IgD-negative memory B cell (primary cell): ENCODE measurements around the gene ZKSCAN4. TPM values are rescaled to one million over a fixed set of nuclear protein-coding genes. Genes with fewer than 3 reads are reported as not detected.
A peak's percentile ranks its signal among the peaks of the same experiment; 100 is the strongest.

Source experiments
- H3K27ac Mint-ChIP-seq, 3 donors: one replicate each; pipeline ENCODE4 v1.8.0; 2020 to 2022; ENCODE audit warnings: mild to moderate bottlenecking in 3 of 3, mixed read lengths in 3 of 3, moderate library complexity in 1 of 3
- H3K27me3 Mint-ChIP-seq: one replicate; pipeline ENCODE4 v1.8.0; 2021; ENCODE audit warnings: mixed read lengths
- H3K36me3 Mint-ChIP-seq: one replicate; pipeline ENCODE4 v1.8.0; 2020; ENCODE audit warnings: mild to moderate bottlenecking, mixed read lengths
- H3K4me1 Mint-ChIP-seq, 3 donors: one replicate each; pipeline ENCODE4 v1.8.0; 2020 to 2022; ENCODE audit warnings: mixed read lengths in 3 of 3, mild to moderate bottlenecking in 1 of 3
- H3K4me3 Mint-ChIP-seq, 4 donors: one replicate each; pipeline ENCODE4 v1.8.0; 2020 to 2022; ENCODE audit warnings: mild to moderate bottlenecking in 4 of 4, mixed read lengths in 4 of 4, moderate library complexity in 3 of 4
- H3K9me3 Mint-ChIP-seq, 3 donors: one replicate each; pipeline ENCODE4 v1.8.0; 2020 to 2021; ENCODE audit warnings: mixed read lengths in 3 of 3, mild to moderate bottlenecking in 1 of 3
- polyA plus RNA-seq: library from polyadenylated mRNA; unstranded; fragments of 300-500 nt; fragmentation: Illumina TruSeq; gene quantifications from one replicate; pipeline ENCODE4 v1.2.3, GENCODE V29; 2021

Gene ZKSCAN4
- polyA plus RNA-seq: 3.4 TPM

DNA sequence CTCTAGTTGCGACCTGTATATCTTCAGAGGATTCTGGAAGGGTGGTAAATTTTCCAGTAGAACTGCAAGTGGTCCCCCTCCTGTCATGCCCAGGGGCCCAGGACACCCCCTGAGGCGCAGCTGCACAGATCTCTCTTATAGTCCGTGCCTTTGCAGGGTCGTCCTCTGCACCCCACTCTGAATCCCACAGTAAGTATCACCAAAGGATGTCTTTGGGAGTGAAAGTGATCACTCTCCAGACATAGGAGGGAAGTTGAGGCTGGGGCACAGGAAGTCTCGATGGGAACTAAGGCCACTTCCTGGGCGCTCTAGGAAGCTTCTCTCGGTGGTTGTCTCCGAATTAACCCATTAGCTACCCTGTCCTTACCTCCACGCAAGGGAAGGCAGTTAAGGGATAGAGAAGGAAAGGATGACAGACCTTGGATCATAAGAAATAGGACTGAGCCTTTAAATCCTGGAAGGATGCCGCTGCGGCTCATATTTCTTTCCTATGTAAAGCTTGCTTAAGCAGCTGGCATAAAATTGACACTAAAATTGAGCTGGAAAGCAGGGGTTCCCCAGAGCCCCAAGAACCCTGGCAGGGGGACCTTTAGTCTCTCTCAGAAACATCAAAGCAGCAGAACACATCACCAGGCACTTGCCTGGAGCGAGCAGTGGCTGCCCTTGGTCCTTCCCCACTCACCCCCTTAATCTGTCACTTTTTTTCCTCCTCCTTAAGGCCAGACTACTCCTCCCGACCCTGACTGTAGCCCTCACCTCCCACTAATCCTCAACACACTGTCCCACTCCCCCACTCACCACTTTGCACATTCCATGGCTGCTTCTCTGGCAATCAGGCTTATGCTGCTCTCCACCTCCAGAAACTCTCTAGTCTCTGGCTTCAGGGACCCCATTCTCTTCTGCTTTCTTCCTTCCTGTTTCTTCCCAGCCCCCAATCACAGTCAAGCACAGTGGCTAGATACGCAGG, at the start of gene ZKSCAN4:
TSS of gene ZKSCAN4 (minus strand) at position 261 of the 967 bp plus-strand sequence. CDS start 289 bp downstream, outside the sequence.
- Mint-ChIP-seq H3K4me3 (peak within 1 kb of the TSS; percentile 97 to 100 (median 100)), H3K27ac (peak within 1 kb of the TSS; percentile 40 to 95 (median 88)), H3K36me3 (peaks cover 6% of the 10 kb centered on the region), H3K27me3 (peaks cover 3% of the 10 kb centered on the region), H3K4me1 (peaks cover 14 to 22% (median 16%) of the 10 kb centered on the region in 3 donors), H3K9me3 (peaks cover 0 to 3% (median 0%) of the 10 kb centered on the region in 3 donors)

- Mint-ChIP-seq H3K27ac (peak overlapping the region in 1 of 3 donors; percentile 26), H3K36me3 (peaks cover 4% of the 10 kb centered on the region), H3K9me3 (no peaks in the 10 kb centered on the region), H3K27me3 (no peaks in the 10 kb centered on the region), H3K4me1 (no peaks in the 10 kb centered on the region), H3K4me3 (no peak overlapping the region)
Observed at GRCh38 chr6:28296520-28297060, 44.5 kb upstream of the ZKSCAN4 start.

DNA sequence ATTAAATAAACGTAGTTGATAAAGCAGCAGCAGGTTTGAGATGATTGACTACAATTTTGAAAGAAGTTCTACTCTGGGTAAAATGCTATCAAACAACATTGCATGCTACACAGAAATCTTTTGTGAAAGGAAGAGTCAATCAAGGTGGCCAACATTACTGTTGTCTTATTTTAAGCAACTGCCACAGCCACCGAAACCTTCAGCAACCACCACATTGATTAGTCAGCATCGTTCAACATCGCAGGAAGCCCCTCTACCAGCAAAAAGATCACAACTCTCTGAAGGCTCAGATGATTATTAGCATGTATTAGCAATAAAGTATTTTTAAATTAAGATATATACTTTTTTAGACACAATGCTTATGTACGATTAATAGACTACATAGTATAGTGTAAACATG, 43.3 kb upstream of the ZKSCAN4 start:
- H3K4me3 Mint-ChIP-seq: no peak overlapping the region
- no peaks in the 10 kb centered on the region for H3K9me3 Mint-ChIP-seq
- H3K36me3 Mint-ChIP-seq: peaks cover 10% of the 10 kb centered on the region
- no peaks in the 10 kb centered on the region for H3K27me3 Mint-ChIP-seq
- no peak overlapping the region for H3K27ac Mint-ChIP-seq
- no peaks in the 10 kb centered on the region for H3K4me1 Mint-ChIP-seq

GRCh38 chr6:28291573-28291972, 39.5 kb upstream of the ZKSCAN4 start:
- peaks cover 10% of the 10 kb centered on the region for H3K36me3 Mint-ChIP-seq
- H3K27ac Mint-ChIP-seq: no peak overlapping the region
- no peaks in the 10 kb centered on the region for H3K4me1 Mint-ChIP-seq
- no peaks in the 10 kb centered on the region for H3K9me3 Mint-ChIP-seq
- H3K4me3 Mint-ChIP-seq: no peak overlapping the region
- no peaks in the 10 kb centered on the region for H3K27me3 Mint-ChIP-seq

DNA sequence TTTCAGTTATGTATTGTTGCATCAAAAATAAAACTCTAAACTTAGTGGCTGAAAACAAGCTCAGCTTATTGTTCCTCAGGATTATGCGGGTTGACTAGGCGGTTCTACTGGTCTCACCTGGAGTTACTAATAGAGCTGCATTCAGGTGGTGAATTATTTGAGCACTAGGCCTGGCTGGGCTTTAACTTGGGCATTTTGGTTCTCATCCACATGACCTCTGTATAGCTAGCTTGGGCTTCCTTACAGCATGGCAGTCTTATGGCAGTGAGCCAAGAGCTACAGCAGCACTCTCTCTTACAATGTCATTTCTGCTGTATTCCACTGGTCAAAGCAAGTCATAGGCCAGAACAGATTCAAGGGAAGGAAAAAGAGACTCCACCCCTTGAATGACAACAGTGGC, 30.9 kb upstream of the ZKSCAN4 start:
- peaks cover 3 to 7% (median 6%) of the 10 kb centered on the region in 3 donors for H3K4me1 Mint-ChIP-seq
- H3K27ac Mint-ChIP-seq: no peak overlapping the region
- peaks cover 5% of the 10 kb centered on the region for H3K27me3 Mint-ChIP-seq
- peaks cover 0 to 3% (median 0%) of the 10 kb centered on the region in 3 donors for H3K9me3 Mint-ChIP-seq
- H3K4me3 Mint-ChIP-seq: no peak overlapping the region
- H3K36me3 Mint-ChIP-seq: peaks cover 13% of the 10 kb centered on the region

DNA sequence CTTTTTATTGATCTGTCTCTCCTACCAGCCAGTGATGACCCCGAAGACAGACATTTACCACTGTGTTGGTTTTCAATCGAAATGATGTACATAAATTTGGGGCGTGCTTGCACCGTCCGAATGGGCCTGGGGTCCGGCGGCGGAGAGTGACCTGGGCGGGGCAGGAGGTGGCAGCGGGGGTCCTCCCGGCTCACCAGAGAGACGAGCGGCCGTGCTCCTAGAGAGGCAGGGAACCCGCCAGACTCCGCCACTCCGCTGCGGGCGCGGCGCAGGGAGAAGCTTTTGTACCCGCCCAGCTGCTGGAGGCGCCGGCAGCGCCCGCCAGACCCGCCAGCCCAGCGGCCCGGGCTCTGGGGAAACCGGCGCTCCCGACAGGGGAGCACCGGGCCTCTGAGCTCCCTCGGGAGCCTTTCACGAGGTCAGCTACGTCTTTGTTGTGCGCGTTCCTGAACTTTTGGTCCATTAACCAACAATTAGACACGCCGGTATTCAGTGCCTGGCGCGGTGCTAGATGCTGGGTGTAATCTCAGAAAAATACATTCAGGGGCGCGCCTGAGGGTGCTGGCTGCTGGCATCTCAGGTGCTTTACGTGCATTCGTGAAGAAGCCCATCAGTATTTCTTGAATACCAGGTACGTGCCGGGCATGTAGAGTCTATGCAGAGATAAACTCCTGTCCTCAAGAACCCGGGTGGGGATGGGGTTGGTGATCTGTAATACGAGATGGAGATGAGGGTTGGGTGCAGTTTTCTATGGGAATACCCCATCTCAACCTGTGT, 29.4 kb upstream of the ZKSCAN4 start, which contains the start of gene PGBD1:
TSS of gene PGBD1 (plus strand) at position 285 of the 777 bp plus-strand sequence. CDS start 2,242 bp downstream, outside the sequence.
- H3K9me3 Mint-ChIP-seq: peaks cover 0 to 3% (median 0%) of the 10 kb centered on the region in 3 donors
- peaks cover 5% of the 10 kb centered on the region for H3K27me3 Mint-ChIP-seq
- H3K4me1 Mint-ChIP-seq: peaks cover 3 to 7% (median 6%) of the 10 kb centered on the region in 3 donors
- peak within 1 kb of the TSS; percentile 39 to 92 (median 86) for H3K4me3 Mint-ChIP-seq
- H3K36me3 Mint-ChIP-seq: peaks cover 11% of the 10 kb centered on the region
- H3K27ac Mint-ChIP-seq: no peak within 1 kb of the TSS

GRCh38 chr6:28280595-28281287, 28.7 kb upstream of the ZKSCAN4 start:
- no peak overlapping the region for H3K27ac Mint-ChIP-seq
- H3K9me3 Mint-ChIP-seq: peaks cover 0 to 3% (median 0%) of the 10 kb centered on the region in 3 donors
- H3K4me3 Mint-ChIP-seq: peak overlapping the region; percentile 39 to 92 (median 86)
- H3K27me3 Mint-ChIP-seq: peaks cover 5% of the 10 kb centered on the region
- H3K36me3 Mint-ChIP-seq: peaks cover 18% of the 10 kb centered on the region
- peaks cover 3 to 7% (median 6%) of the 10 kb centered on the region in 3 donors for H3K4me1 Mint-ChIP-seq

GRCh38 chr6:28277746-28278145, 25.7 kb upstream of the ZKSCAN4 start:
- peaks cover 5% of the 10 kb centered on the region for H3K27me3 Mint-ChIP-seq
- no peak overlapping the region for H3K27ac Mint-ChIP-seq
- no peak overlapping the region for H3K4me3 Mint-ChIP-seq
- H3K4me1 Mint-ChIP-seq: peaks cover 7 to 11% (median 7%) of the 10 kb centered on the region in 3 donors
- H3K36me3 Mint-ChIP-seq: peaks cover 22% of the 10 kb centered on the region
- peaks cover 0 to 3% (median 0%) of the 10 kb centered on the region in 3 donors for H3K9me3 Mint-ChIP-seq

DNA sequence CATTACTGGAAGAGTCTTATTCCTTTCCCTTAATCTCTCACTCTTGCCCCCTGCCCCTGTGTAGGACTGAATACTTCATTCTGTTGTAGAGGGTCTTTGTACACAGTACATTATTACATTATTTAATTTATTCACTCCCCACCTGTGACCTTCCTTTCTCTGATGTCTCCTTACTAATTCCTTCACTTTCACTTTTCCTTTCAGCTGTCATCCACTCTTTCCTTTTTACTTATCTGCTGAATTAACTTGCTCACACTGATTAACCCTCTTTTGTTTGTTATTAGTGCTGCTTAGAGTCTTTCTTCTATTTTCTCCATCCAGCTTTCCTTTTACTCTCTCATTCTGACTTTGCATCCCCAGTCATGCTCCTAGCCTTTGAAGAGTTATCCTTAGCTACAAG, 22.8 kb upstream of the ZKSCAN4 start:
- H3K4me3 Mint-ChIP-seq: no peak overlapping the region
- no peaks in the 10 kb centered on the region for H3K27me3 Mint-ChIP-seq
- H3K9me3 Mint-ChIP-seq: no peaks in the 10 kb centered on the region
- H3K36me3 Mint-ChIP-seq: peaks cover 20% of the 10 kb centered on the region
- H3K4me1 Mint-ChIP-seq: peaks cover 6 to 11% (median 10%) of the 10 kb centered on the region in 3 donors
- H3K27ac Mint-ChIP-seq: peak overlapping the region in 1 of 3 donors; percentile 29

- Mint-ChIP-seq H3K27ac (no peak overlapping the region), H3K36me3 (peaks cover 6% of the 10 kb centered on the region), H3K4me3 (peak overlapping the region in 1 of 4 donors; percentile 6), H3K4me1 (peaks cover 11 to 14% (median 11%) of the 10 kb centered on the region in 3 donors), H3K9me3 (no peaks in the 10 kb centered on the region), H3K27me3 (no peaks in the 10 kb centered on the region)
Observed at GRCh38 chr6:28269492-28269891, 17.4 kb upstream of the ZKSCAN4 start.

DNA sequence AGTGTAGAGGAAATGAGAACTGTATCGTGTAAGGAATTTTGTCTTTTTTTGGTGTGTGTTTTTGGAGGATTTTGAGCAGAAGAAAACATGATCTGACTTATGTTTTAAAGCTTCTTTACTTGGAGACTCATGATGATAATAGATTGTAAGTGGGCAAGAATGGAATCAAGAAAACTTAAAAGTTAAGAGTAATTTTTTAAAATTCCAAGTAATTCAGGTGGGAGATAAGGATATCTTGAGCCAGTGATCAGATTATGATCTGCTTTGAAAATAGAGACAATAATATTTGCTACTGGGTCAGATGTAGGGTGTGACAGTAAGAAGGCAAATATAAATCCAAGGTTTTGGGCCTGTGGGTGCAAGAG, 15.6 kb upstream of the ZKSCAN4 start:
- no peaks in the 10 kb centered on the region for H3K9me3 Mint-ChIP-seq
- H3K27ac Mint-ChIP-seq: no peak overlapping the region
- H3K36me3 Mint-ChIP-seq: peaks cover 3% of the 10 kb centered on the region
- H3K27me3 Mint-ChIP-seq: no peaks in the 10 kb centered on the region
- H3K4me1 Mint-ChIP-seq: peaks cover 7 to 14% (median 11%) of the 10 kb centered on the region in 3 donors
- no peak overlapping the region for H3K4me3 Mint-ChIP-seq

DNA sequence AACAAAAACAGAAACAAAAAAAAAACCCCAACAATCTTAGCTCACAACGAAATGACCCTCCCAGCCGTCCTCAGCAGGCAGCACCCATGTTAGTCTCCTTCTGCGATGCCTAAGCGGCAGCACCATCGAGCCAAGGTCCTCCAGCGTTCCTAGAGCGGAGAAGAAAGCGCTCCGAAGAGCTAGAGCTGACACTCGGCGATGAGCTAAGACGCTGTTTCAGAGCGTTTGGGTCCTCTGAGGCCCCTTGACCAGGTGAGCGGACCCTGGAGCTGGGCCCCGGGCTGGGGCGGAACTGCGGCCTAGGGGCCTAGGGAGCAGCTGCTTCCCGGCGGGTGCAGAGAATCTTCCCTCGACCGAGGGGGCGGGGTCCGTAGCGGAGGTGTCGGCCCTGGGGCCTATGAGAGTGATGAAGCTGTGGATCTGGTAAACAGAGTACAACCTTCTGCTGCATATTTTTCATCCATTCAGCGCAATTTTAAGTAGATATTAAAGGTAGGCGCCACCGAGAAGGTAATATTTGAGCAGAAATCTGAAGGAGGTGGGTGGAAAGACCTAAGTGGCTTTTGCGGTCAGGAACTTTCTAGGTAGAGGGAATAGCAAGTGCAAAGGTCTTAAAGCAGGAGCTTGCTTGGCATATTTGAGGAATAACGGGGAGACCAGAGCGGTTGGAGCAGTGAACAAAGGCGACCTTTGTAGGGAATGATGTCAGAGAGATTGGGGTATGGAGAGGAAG, 15.1 kb upstream of the ZKSCAN4 start, which contains the start of gene ZSCAN26:
TSS of gene ZSCAN26 (plus strand) at position 182 of the 733 bp plus-strand sequence. CDS start 4,777 bp downstream, outside the sequence.
- Mint-ChIP-seq H3K4me3 (peak within 1 kb of the TSS in 1 of 4 donors; percentile 31), H3K9me3 (no peaks in the 10 kb centered on the region)

GRCh38 chr6:28266563-28266961, 14.5 kb upstream of the ZKSCAN4 start:
- Mint-ChIP-seq H3K4me3 (no peak overlapping the region), H3K27me3 (no peaks in the 10 kb centered on the region), H3K4me1 (peaks cover 7 to 14% (median 9%) of the 10 kb centered on the region in 3 donors), H3K27ac (no peak overlapping the region), H3K36me3 (peaks cover 3% of the 10 kb centered on the region), H3K9me3 (no peaks in the 10 kb centered on the region)

More for the DNA sequence above, 15.1 kb upstream of the ZKSCAN4 start, which contains the start of gene ZSCAN26:
- peaks cover 3% of the 10 kb centered on the region for H3K36me3 Mint-ChIP-seq
- peaks cover 7 to 14% (median 9%) of the 10 kb centered on the region in 3 donors for H3K4me1 Mint-ChIP-seq
- H3K27ac Mint-ChIP-seq: no peak within 1 kb of the TSS
- H3K27me3 Mint-ChIP-seq: no peaks in the 10 kb centered on the region
